HCT116 (cell line): ENCODE results near the gene EPS15. TPM values are rescaled to one million over a fixed set of nuclear protein-coding genes. Genes with fewer than 3 reads are reported as not detected.
A peak's percentile ranks its signal among the peaks of the same experiment; 100 is the strongest.

Experiments used
- ATAC-seq: fragments of 200-7000 bp; cut with Tn5 transposase; 2 replicates; pipeline ENCODE4 v1.9.1; 2020; ENCODE audit warnings: mild to moderate bottlenecking, moderate library complexity
- BruUV-seq: library from RNA; stranded (reverse); fragments of 400-500 nt; replicated peaks from 2 replicates; lab custom pipeline; 2021; lab: Mats Ljungman, UMichigan
- CTCF ChIA-PET: fragments of 300-600 bp; sonication (Branson Sonifier 250); formaldehyde crosslinking; loops from one replicate; lab custom pipeline; 2021; ENCODE audit warnings: antibody characterized with exemption; lab: Charles Lee
- POLR2A ChIA-PET: fragments of 300-600, 350-600 bp; sonication (Branson Sonifier 250); formaldehyde crosslinking; loops from one replicate; lab custom pipeline; 2021; ENCODE audit warnings: antibody characterized with exemption; lab: Charles Lee
- RAD21 ChIA-PET, 2 experiments: fragments of 300-600 bp; sonication (Branson Sonifier 250); formaldehyde crosslinking; loops; one replicate each; lab custom pipeline; 2023; ENCODE audit warnings: low total read pairs in 2 of 2; ENCODE audit not compliant: uncharacterized antibody in 2 of 2, unreplicated experiment in 2 of 2, low non-redundant PET in 1 of 2; lab: Charles Lee
- DNase-seq: peaks from one replicate; pipeline ENCODE4 v3.0.0-alpha.2; 2010; ENCODE audit warnings: low read depth, low spot score
- H2AFZ ChIP-seq: fragments of 200-600 bp; shearing (Covaris generic), sonication (generic); 2 replicates; pipeline ENCODE4 v1.6.1; 2017; ENCODE audit warnings: low read depth, mixed run types, mixed read lengths, antibody characterized with exemption, low read length; ENCODE audit not compliant: poor library complexity, severe bottlenecking
- H3K27ac ChIP-seq: 2 replicates; pipeline ENCODE4 v1.5.1; 2012; ENCODE audit warnings: low read depth, low read length
- H3K27me3 ChIP-seq: fragments of 200-600 bp; sonication (generic); 2 replicates; pipeline ENCODE4 v1.6.1; 2016; ENCODE audit warnings: mixed run types, low read length, mixed read lengths; ENCODE audit not compliant: insufficient read depth
- H3K36me3 ChIP-seq, 2 experiments: fragments of 200-500 bp in 1 of 2; fragments of 200-600 bp in 1 of 2; sonication (Bioruptor generic) in 1 of 2; sonication (generic) in 1 of 2; 2 replicates each; pipeline versions ENCODE4 v1.5.1 to v1.6.1; 2014 to 2016; ENCODE audit warnings: low read length in 2 of 2, inconsistent platforms in 1 of 2, mixed read lengths in 1 of 2, mixed run types in 1 of 2; ENCODE audit not compliant: insufficient read depth in 2 of 2, control insufficient read depth in 1 of 2
- H3K4me1 ChIP-seq, 2 experiments: fragments of 200-600 bp in 1 of 2; sonication (generic) in 1 of 2; 2 replicates each; pipeline versions ENCODE4 v1.5.1 to v1.6.1; 2012 to 2017; ENCODE audit warnings: low read length in 2 of 2, inconsistent platforms in 1 of 2, mild to moderate bottlenecking in 1 of 2, mixed read lengths in 1 of 2, mixed run types in 1 of 2, moderate library complexity in 1 of 2; ENCODE audit not compliant: insufficient read depth in 2 of 2, control insufficient read depth in 1 of 2
- H3K4me2 ChIP-seq: fragments of 200-600 bp; sonication (generic); 2 replicates; pipeline ENCODE4 v1.6.1; 2017; ENCODE audit warnings: mixed run types, low read length, mixed read lengths
- H3K4me3 ChIP-seq, 2 experiments: fragments of 200-600 bp in 1 of 2; sonication (generic) in 1 of 2; replicated peaks in 1 of 2; 2 replicates each; pipeline ENCODE4 v1.5.1; 2011 to 2016; ENCODE audit warnings: low read length in 2 of 2, control low read depth in 1 of 2, low read depth in 1 of 2, mild to moderate bottlenecking in 1 of 2, mixed read lengths in 1 of 2, mixed run types in 1 of 2
- H3K79me2 ChIP-seq: fragments of 200-600 bp; sonication (generic); 2 replicates; pipeline ENCODE4 v1.6.1; 2017; ENCODE audit warnings: mild to moderate bottlenecking, mixed run types, low read length, moderate library complexity, mixed read lengths; ENCODE audit not compliant: insufficient read depth
- H3K9ac ChIP-seq: fragments of 200-600 bp; sonication (generic); 2 replicates; pipeline ENCODE4 v1.6.1; 2016; ENCODE audit warnings: low read length, mixed read lengths
- H3K9me2 ChIP-seq: fragments of 200-600 bp; sonication (generic), shearing (Covaris generic); 2 replicates; pipeline ENCODE4 v1.6.1; 2017; ENCODE audit warnings: mixed run types, mild to moderate bottlenecking, moderate library complexity; ENCODE audit not compliant: insufficient read depth
- H3K9me3 ChIP-seq, 2 experiments: fragments of 200-500 bp in 1 of 2; fragments of 200-600 bp in 1 of 2; sonication (Bioruptor generic) in 1 of 2; sonication (generic) in 1 of 2; 2 replicates each; pipeline ENCODE4 v1.6.1; 2014 to 2017; ENCODE audit warnings: low read length in 2 of 2, mixed read lengths in 2 of 2, inconsistent platforms in 1 of 2, low read depth in 1 of 2, mild to moderate bottlenecking in 1 of 2, mixed run types in 1 of 2, moderate library complexity in 1 of 2; ENCODE audit not compliant: control insufficient read depth in 1 of 2, insufficient read depth in 1 of 2
- H4K20me1 ChIP-seq: fragments of 200-600 bp; sonication (generic), shearing (Covaris generic); 2 replicates; pipeline ENCODE4 v1.6.1; 2017; ENCODE audit warnings: mixed run types, mild to moderate bottlenecking, moderate library complexity; ENCODE audit not compliant: insufficient read depth
- ATF3 ChIP-seq: IDR thresholded peaks from 2 replicates; pipeline ENCODE4 v1.6.1; 2012
- CBX3 ChIP-seq: IDR thresholded peaks from 2 replicates; pipeline ENCODE4 v1.6.1; 2012; ENCODE audit warnings: low read depth
- CEBPB ChIP-seq: IDR thresholded peaks from 2 replicates; pipeline ENCODE4 v1.6.1; 2012; ENCODE audit warnings: low read depth
- CTCF ChIP-seq, 3 experiments: fragments of 200-600 bp in 1 of 3; sonication (generic) in 1 of 3; IDR thresholded peaks in 2 of 3; conservative IDR thresholded peaks in 1 of 3; 2 replicates each; pipeline ENCODE4 v1.5.1; 2012 to 2017; ENCODE audit warnings: low read depth in 2 of 3, low read length in 2 of 3, antibody characterized with exemption in 1 of 3, borderline replicate concordance in 1 of 3, control low read depth in 1 of 3, mild to moderate bottlenecking in 1 of 3, mixed read lengths in 1 of 3, mixed run types in 1 of 3, moderate library complexity in 1 of 3; ENCODE audit not compliant: insufficient read depth in 1 of 3
- ELF1 ChIP-seq: IDR thresholded peaks from 2 replicates; pipeline ENCODE4 v1.6.1; 2012; ENCODE audit warnings: low read depth, borderline replicate concordance
- EZH2 ChIP-seq: fragments of 200-600 bp; sonication (generic); IDR thresholded peaks from 2 replicates; pipeline ENCODE4 v1.6.1; 2017; ENCODE audit warnings: antibody characterized with exemption, mixed run types
- EZH2phosphoT487 ChIP-seq: fragments of 200-600 bp; IDR thresholded peaks from 2 replicates; pipeline ENCODE4 v1.6.1; 2018; ENCODE audit warnings: antibody characterized with exemption, borderline replicate concordance
- FOSL1 ChIP-seq: IDR thresholded peaks from 2 replicates; pipeline ENCODE4 v1.6.1; 2012; ENCODE audit warnings: low read depth
- JUND ChIP-seq: IDR thresholded peaks from 2 replicates; pipeline ENCODE4 v1.6.1; 2012
- MAX ChIP-seq: IDR thresholded peaks from 2 replicates; pipeline ENCODE4 v1.6.1; 2012
- POLR2AphosphoS5 ChIP-seq: IDR thresholded peaks from 2 replicates; pipeline ENCODE4 v1.6.1; 2011; ENCODE audit warnings: mild to moderate bottlenecking, low read depth, low read length, moderate library complexity
- RAD21 ChIP-seq: IDR thresholded peaks from 2 replicates; pipeline ENCODE4 v1.6.1; 2012; ENCODE audit warnings: low read depth, mild to moderate bottlenecking
- REST ChIP-seq: IDR thresholded peaks from 2 replicates; pipeline ENCODE4 v1.6.1; 2012; ENCODE audit warnings: low read depth
- SP1 ChIP-seq: IDR thresholded peaks from 2 replicates; pipeline ENCODE4 v1.6.1; 2012; ENCODE audit warnings: low read depth
- SRF ChIP-seq: IDR thresholded peaks from 2 replicates; pipeline ENCODE4 v1.6.1; 2012; ENCODE audit warnings: low read depth
- TCF7L2 ChIP-seq: IDR thresholded peaks from 2 replicates; pipeline ENCODE4 v1.7.0; 2011; ENCODE audit warnings: borderline replicate concordance, inconsistent platforms; ENCODE audit not compliant: insufficient read depth, insufficient read length; ENCODE audit errors: extremely low read depth
- YY1 ChIP-seq: IDR thresholded peaks from 2 replicates; pipeline ENCODE4 v1.6.1; 2011; ENCODE audit warnings: low read length, low read depth, moderate library complexity, mild to moderate bottlenecking; ENCODE audit not compliant: insufficient replicate concordance; ENCODE audit errors: extremely low read depth
- ZFX ChIP-seq: fragments of 450-650 bp; IDR thresholded peaks from 2 replicates; pipeline ENCODE4 v1.6.1; 2017
- ZNF274 ChIP-seq: fragments of 200-500 bp; sonication (Bioruptor generic); IDR thresholded peaks from 2 replicates; pipeline ENCODE4 v1.6.1; 2014; ENCODE audit warnings: mild to moderate bottlenecking, low read depth, low read length, inconsistent platforms
- intact Hi-C: fragments of 100-400 bp; cut with micrococcal nuclease; formaldehyde crosslinking; loops from 2 replicates; pipeline ENCODE4 v1.10.0; 2022
- total RNA-seq: library from RNA; stranded (reverse); gene quantifications from one replicate; pipeline ENCODE4 v1.2.1, GENCODE V29; 2021; ENCODE audit not compliant: unreplicated experiment

The EPS15 gene
- total RNA-seq, 1 experiment from 2014 or later = 41.2 TPM

GRCh38 chr1:51340380-51340779 lies 178.7 kb downstream of the EPS15 start:
- H2AFZ ChIP-seq = no peak overlapping the region
- H3K9ac ChIP-seq = no peak overlapping the region
- H3K4me1 ChIP-seq = peaks cover 0 to 30% of the 10 kb centered on the region in 2 experiments; a peak in 3 of 4 replicates
- ChIA-PET CTCF (no interaction called here), POLR2A (no interaction called here), RAD21 (no interaction called here)
- H3K79me2 ChIP-seq = no peaks in the 10 kb centered on the region
- no peaks in the 10 kb centered on the region for H3K9me3 ChIP-seq
- H3K4me3 ChIP-seq = no peak overlapping the region
- no peak overlapping the region for H3K4me2 ChIP-seq
- H3K36me3 ChIP-seq = no peaks in the 10 kb centered on the region
- H3K9me2 ChIP-seq = no peaks in the 10 kb centered on the region
- no TSS peak for BruUV-seq
- intact Hi-C loops = no loop called here
- H3K27ac ChIP-seq = no peak overlapping the region
- H3K27me3 ChIP-seq = no peaks in the 10 kb centered on the region
- TF ChIP-seq EZH2 (no peak), ZFX (no peak), EZH2phosphoT487 (no peak), SRF (no peak), ZNF274 (no peak), CEBPB (no peak), ATF3 (no peak), POLR2AphosphoS5 (no peak), TCF7L2 (no peak), ELF1 (no peak), MAX (no peak), YY1 (no peak), FOSL1 (no peak), CBX3 (no peak), RAD21 (no peak), JUND (no peak), REST (no peak), CTCF (IDR thresholded peaks at IDR 0.05 in 2 of 3, conservative IDR thresholded peaks at IDR 0.05 in 1 of 3; ENCODE audit: borderline replicate concordance in 1 of 3, insufficient read depth in 1 of 3, low read depth in 2 of 3, low read length in 2 of 3) (no peak), SP1 (no peak)
- DNase-seq (no peak), ATAC-seq (peak; percentile 18; the same call in 1 of the 2 replicates)
- H4K20me1 ChIP-seq = no peaks in the 10 kb centered on the region
